NB4 (cell line): ENCODE data around the gene ZNF423.
A peak's percentile ranks its signal among the peaks of the same experiment; 100 is the strongest.

Source experiments
- DNase-seq: peaks from one replicate; pipeline ENCODE4 v3.0.0; 2010; ENCODE audit warnings: low read depth
- H3K4me3 ChIP-seq: one replicate; pipeline ENCODE4 v1.5.1; 2011; ENCODE audit warnings: mild to moderate bottlenecking, low read depth, low read length, moderate library complexity
- CTCF ChIP-seq: IDR thresholded peaks from one replicate; pipeline ENCODE4 v1.5.1; 2012; ENCODE audit warnings: low read depth, low read length
- MAX ChIP-seq: IDR thresholded peaks from 2 replicates; pipeline ENCODE4 v1.6.1; 2011; ENCODE audit warnings: low read depth, low read length
- MYC ChIP-seq: IDR thresholded peaks from 2 replicates; pipeline ENCODE4 v1.6.1; 2011; ENCODE audit warnings: low read depth, low read length
- POLR2A ChIP-seq: IDR thresholded peaks from 2 replicates; pipeline ENCODE4 v1.6.1; 2011; ENCODE audit warnings: mild to moderate bottlenecking; ENCODE audit not compliant: insufficient read length; ENCODE audit errors: extremely low read depth

The ZNF423 gene

GRCh38 chr16:49620869-49621240 is 235.1 kb downstream of the ZNF423 start:
- TF ChIP-seq CTCF = no peak
- TF ChIP-seq MAX = no peak
- TF ChIP-seq POLR2A = no peak
- no peak for TF ChIP-seq MYC
- DNase-seq = peak; percentile 78
- no peak overlapping the region for H3K4me3 ChIP-seq

GRCh38 chr16:49620158-49620868 is 235.6 kb downstream of the ZNF423 start:
- H3K4me3 ChIP-seq = no peak overlapping the region
- peak; percentile 86 for DNase-seq
- TF ChIP-seq POLR2A = no peak
- no peak for TF ChIP-seq MAX
- TF ChIP-seq CTCF = no peak
- no peak for TF ChIP-seq MYC

- no peak for DNase-seq
- TF ChIP-seq MYC (no peak), POLR2A (no peak), CTCF (no peak), MAX (no peak)
- no peak overlapping the region for H3K4me3 ChIP-seq
These were observed 236.1 kb downstream of the ZNF423 start for GRCh38 chr16:49619811-49620157.

GRCh38 chr16:49618955-49619354 is 237.0 kb downstream of the ZNF423 start:
- no peak for TF ChIP-seq MAX
- no peak for TF ChIP-seq MYC
- TF ChIP-seq POLR2A = no peak
- TF ChIP-seq CTCF = no peak
- no peak for DNase-seq
- H3K4me3 ChIP-seq = no peak overlapping the region

GRCh38 chr16:49617710-49618330 is 238.1 kb downstream of the ZNF423 start:
- no peak overlapping the region for H3K4me3 ChIP-seq
- DNase-seq = no peak
- TF ChIP-seq MAX (no peak), CTCF (no peak), MYC (no peak), POLR2A (no peak)
